GM23338 (cell line): ENCODE measurements around the gene RGS2. TPM values are rescaled to one million over a fixed set of nuclear protein-coding genes. Genes with fewer than 3 reads are reported as not detected.

Experiments
- ATAC-seq: fragments of 200-7000 bp; cut with Tn5 transposase; 3 replicates; pipeline ENCODE4 v1.9.1; 2020
- DNase-seq: peaks from one replicate; pipeline ENCODE4 v3.0.0-alpha.2; 2015; ENCODE audit warnings: low spot score
- H2AFZ ChIP-seq: fragments of 200-600 bp; sonication (generic); 2 replicates; pipeline ENCODE4 v1.8.0; 2016; ENCODE audit warnings: antibody characterized with exemption, mild to moderate bottlenecking, moderate library complexity
- H3F3A ChIP-seq: fragments of 200-600 bp; sonication (generic); replicated peaks from 2 replicates; pipeline ENCODE4 v1.8.0; 2017; ENCODE audit warnings: antibody characterized with exemption, mixed run types, low read depth
- H3K27ac ChIP-seq: fragments of 200-600 bp; sonication (generic); 2 replicates; pipeline ENCODE4 v1.6.1; 2016; ENCODE audit warnings: low read depth
- H3K27me3 ChIP-seq: fragments of 200-600 bp; sonication (generic); 2 replicates; pipeline ENCODE4 v1.8.0; 2016; ENCODE audit warnings: mild to moderate bottlenecking, mixed run types, moderate library complexity; ENCODE audit not compliant: insufficient read depth
- H3K36me3 ChIP-seq: fragments of 200-600 bp; sonication (generic); 2 replicates; pipeline ENCODE4 v1.8.0; 2016; ENCODE audit warnings: mild to moderate bottlenecking; ENCODE audit not compliant: insufficient read depth
- H3K4me1 ChIP-seq: fragments of 200-600 bp; sonication (generic); 2 replicates; pipeline ENCODE4 v1.8.0; 2016; ENCODE audit warnings: mild to moderate bottlenecking, moderate library complexity; ENCODE audit not compliant: insufficient read depth
- H3K4me2 ChIP-seq: fragments of 200-600 bp; sonication (generic); 2 replicates; pipeline ENCODE4 v1.7.1; 2017; ENCODE audit warnings: mixed run types
- H3K4me3 ChIP-seq: fragments of 200-600 bp; sonication (generic); 2 replicates; pipeline ENCODE4 v1.6.1; 2016; ENCODE audit warnings: mixed run types
- H3K79me2 ChIP-seq: fragments of 200-600 bp; sonication (generic); replicated peaks from 2 replicates; pipeline ENCODE4 v1.8.0; 2017; ENCODE audit warnings: mild to moderate bottlenecking; ENCODE audit not compliant: insufficient read depth
- H3K9me2 ChIP-seq: fragments of 200-600 bp; sonication (generic); 2 replicates; pipeline ENCODE4 v1.8.0; 2017; ENCODE audit not compliant: insufficient read depth
- H4K20me1 ChIP-seq: fragments of 200-600 bp; sonication (generic); replicated peaks from 2 replicates; pipeline ENCODE4 v1.8.0; 2017; ENCODE audit warnings: mild to moderate bottlenecking; ENCODE audit not compliant: insufficient read depth
- H3K27ac Mint-ChIP-seq: 2 replicates; pipeline ENCODE4 v1.8.0; 2020; ENCODE audit warnings: inconsistent platforms, mild to moderate bottlenecking, moderate library complexity, mixed read lengths
- H3K27me3 Mint-ChIP-seq: 3 replicates; pipeline ENCODE4 v1.8.0; 2022; ENCODE audit warnings: low read depth, mild to moderate bottlenecking, moderate library complexity, mixed read lengths, inconsistent platforms; ENCODE audit not compliant: insufficient read depth, poor library complexity
- H3K36me3 Mint-ChIP-seq: 3 replicates; pipeline ENCODE4 v1.8.0; 2021; ENCODE audit warnings: low read depth, mild to moderate bottlenecking, inconsistent platforms, moderate library complexity, mixed read lengths
- H3K4me1 Mint-ChIP-seq: 3 replicates; pipeline ENCODE4 v1.8.0; 2020; ENCODE audit warnings: mild to moderate bottlenecking, inconsistent platforms, mixed read lengths
- H3K4me3 Mint-ChIP-seq: 3 replicates; pipeline ENCODE4 v1.8.0; 2021; ENCODE audit warnings: moderate library complexity, mild to moderate bottlenecking, inconsistent platforms, mixed read lengths
- H3K9me3 Mint-ChIP-seq: 3 replicates; pipeline ENCODE4 v1.8.0; 2020; ENCODE audit warnings: moderate library complexity, mild to moderate bottlenecking, inconsistent platforms, mixed read lengths
- CREB1 ChIP-seq: fragments of 250-450 bp; sonication (Bioruptor Pico); IDR thresholded peaks from 2 replicates; pipeline ENCODE4 v1.5.0; 2020; ENCODE audit warnings: low read depth, mild to moderate bottlenecking, moderate library complexity
- EZH2 ChIP-seq: fragments of 200-600 bp; sonication (generic); IDR thresholded peaks from one replicate; pipeline ENCODE4 v1.8.0; 2017; ENCODE audit warnings: antibody characterized with exemption, mild to moderate bottlenecking, low read depth; ENCODE audit not compliant: unreplicated experiment
- EZH2phosphoT487 ChIP-seq: fragments of 200-600 bp; sonication (generic); IDR thresholded peaks from one replicate; pipeline ENCODE4 v1.8.1; 2018; ENCODE audit warnings: antibody characterized with exemption; ENCODE audit not compliant: unreplicated experiment
- JUNB ChIP-seq: IDR thresholded peaks from one replicate; pipeline ENCODE4 v1.6.1; 2016; ENCODE audit warnings: antibody characterized with exemption; ENCODE audit not compliant: unreplicated experiment
- NANOG ChIP-seq: IDR thresholded peaks from 2 replicates; pipeline ENCODE4 v1.6.1; 2016; ENCODE audit warnings: antibody characterized with exemption, borderline replicate concordance
- POLR2AphosphoS5 ChIP-seq: IDR thresholded peaks from 2 replicates; pipeline ENCODE4 v1.6.1; 2016; ENCODE audit warnings: antibody characterized with exemption, low read depth
- STAT1 ChIP-seq: IDR thresholded peaks from one replicate; pipeline ENCODE4 v1.6.1; 2016; ENCODE audit warnings: antibody characterized with exemption; ENCODE audit not compliant: unreplicated experiment
- ZNF114 ChIP-seq: fragments of 250-450 bp; sonication (Bioruptor Pico); IDR thresholded peaks from 2 replicates; pipeline ENCODE4 v1.5.0; 2020; ENCODE audit warnings: mild to moderate bottlenecking, moderate library complexity
- ZNF331 ChIP-seq: fragments of 250-450 bp; sonication (Bioruptor Pico); IDR thresholded peaks from 2 replicates; pipeline ENCODE4 v1.5.0; 2020; ENCODE audit warnings: low read depth, mild to moderate bottlenecking, moderate library complexity
- polyA plus RNA-seq: library from polyadenylated mRNA; unstranded; fragments of >200 nt; fragmentation: Nextera tagmentation; extraction: Ambion mirVana; gene quantifications from 2 replicates; pipeline ENCODE4 v1.2.1, GENCODE V29; 2016
- total RNA-seq: library from RNA; depleted of rRNA; stranded (reverse); fragments of >200 nt; shearing (Covaris generic); gene quantifications from 2 replicates; pipeline ENCODE4 v1.2.3, GENCODE V29; 2014
- TF ChIP-seq, protein P1 (sequence below), 2 experiments: fragments of 200-600 bp in 1 of 2; sonication (generic) in 1 of 2; conservative IDR thresholded peaks; 2 replicates each; pipeline versions ENCODE4 v1.5.1 to v1.6.1; 2016 to 2017; ENCODE audit warnings: antibody characterized with exemption in 2 of 2, low read depth in 2 of 2, mild to moderate bottlenecking in 2 of 2, moderate library complexity in 1 of 2
- TF ChIP-seq, protein P2 (sequence below): IDR thresholded peaks from one replicate; pipeline ENCODE4 v1.6.1; 2018; ENCODE audit warnings: antibody characterized with exemption; ENCODE audit not compliant: unreplicated experiment
- TF ChIP-seq, protein P3 (sequence below): IDR thresholded peaks from 2 replicates; pipeline ENCODE4 v1.6.1; 2016; ENCODE audit warnings: antibody characterized with exemption
- TF ChIP-seq, protein P4 (sequence below): fragments of 250-450 bp; sonication (Bioruptor Pico); IDR thresholded peaks from 2 replicates; pipeline ENCODE4 v1.5.0; 2020; ENCODE audit warnings: mild to moderate bottlenecking, moderate library complexity

Gene RGS2
- total and polyA plus RNA-seq, 2 experiments from 2014 or later, result 13.8 to 24.8 TPM

DNA sequence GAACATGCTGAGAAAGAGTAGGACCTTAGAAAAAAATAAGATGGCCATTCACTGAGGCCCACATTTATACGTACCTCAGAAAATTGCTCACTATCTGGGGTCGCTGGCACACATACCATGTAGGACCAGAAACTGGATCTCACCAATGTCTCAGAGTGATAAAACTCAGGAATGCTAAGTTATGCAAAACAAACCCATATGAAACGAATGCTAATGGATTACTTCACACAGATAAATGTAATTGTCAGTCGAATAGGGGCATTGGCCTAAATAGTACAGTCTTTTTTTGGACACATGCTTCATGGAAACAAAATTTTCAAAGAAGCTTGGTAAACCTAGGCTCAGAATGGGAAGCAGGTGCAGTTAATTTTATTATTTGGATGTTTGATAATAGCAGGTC is 32.6 kb upstream of the RGS2 start:
- Histone ChIP-seq H3K4me3 (no peak overlapping the region), H3K27me3 (no peaks in the 10 kb centered on the region), H3K79me2 (no peaks in the 10 kb centered on the region), H3F3A (no peaks in the 10 kb centered on the region), H3K36me3 (no peaks in the 10 kb centered on the region), H3K27ac (no peak overlapping the region), H3K4me2 (no peak overlapping the region), H3K9me2 (no peaks in the 10 kb centered on the region; the same call in 1 of the 2 replicates), H3K4me1 (peaks cover 5% of the 10 kb centered on the region; the same call in 1 of the 2 replicates), H2AFZ (no peak overlapping the region), H4K20me1 (no peaks in the 10 kb centered on the region)
- H3K27me3 Mint-ChIP-seq, result no peaks in the 10 kb centered on the region
- peaks cover 3% of the 10 kb centered on the region; the same call in 2 of the 3 replicates for H3K4me1 Mint-ChIP-seq
- DNase-seq (no peak), ATAC-seq (no peak)
- no peaks in the 10 kb centered on the region for H3K36me3 Mint-ChIP-seq
- TF ChIP-seq POLR2AphosphoS5, result no peak
- TF ChIP-seq NANOG, result no peak
- TF ChIP-seq, protein P1, sequence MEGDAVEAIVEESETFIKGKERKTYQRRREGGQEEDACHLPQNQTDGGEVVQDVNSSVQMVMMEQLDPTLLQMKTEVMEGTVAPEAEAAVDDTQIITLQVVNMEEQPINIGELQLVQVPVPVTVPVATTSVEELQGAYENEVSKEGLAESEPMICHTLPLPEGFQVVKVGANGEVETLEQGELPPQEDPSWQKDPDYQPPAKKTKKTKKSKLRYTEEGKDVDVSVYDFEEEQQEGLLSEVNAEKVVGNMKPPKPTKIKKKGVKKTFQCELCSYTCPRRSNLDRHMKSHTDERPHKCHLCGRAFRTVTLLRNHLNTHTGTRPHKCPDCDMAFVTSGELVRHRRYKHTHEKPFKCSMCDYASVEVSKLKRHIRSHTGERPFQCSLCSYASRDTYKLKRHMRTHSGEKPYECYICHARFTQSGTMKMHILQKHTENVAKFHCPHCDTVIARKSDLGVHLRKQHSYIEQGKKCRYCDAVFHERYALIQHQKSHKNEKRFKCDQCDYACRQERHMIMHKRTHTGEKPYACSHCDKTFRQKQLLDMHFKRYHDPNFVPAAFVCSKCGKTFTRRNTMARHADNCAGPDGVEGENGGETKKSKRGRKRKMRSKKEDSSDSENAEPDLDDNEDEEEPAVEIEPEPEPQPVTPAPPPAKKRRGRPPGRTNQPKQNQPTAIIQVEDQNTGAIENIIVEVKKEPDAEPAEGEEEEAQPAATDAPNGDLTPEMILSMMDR (conservative IDR thresholded peaks at IDR 0.05; ENCODE audit: low read depth in 2 of 2), result no peak
- no peak for TF ChIP-seq ZNF114 (CRISPR knock-in tag)
- no peak for TF ChIP-seq CREB1
- TF ChIP-seq, protein P2, sequence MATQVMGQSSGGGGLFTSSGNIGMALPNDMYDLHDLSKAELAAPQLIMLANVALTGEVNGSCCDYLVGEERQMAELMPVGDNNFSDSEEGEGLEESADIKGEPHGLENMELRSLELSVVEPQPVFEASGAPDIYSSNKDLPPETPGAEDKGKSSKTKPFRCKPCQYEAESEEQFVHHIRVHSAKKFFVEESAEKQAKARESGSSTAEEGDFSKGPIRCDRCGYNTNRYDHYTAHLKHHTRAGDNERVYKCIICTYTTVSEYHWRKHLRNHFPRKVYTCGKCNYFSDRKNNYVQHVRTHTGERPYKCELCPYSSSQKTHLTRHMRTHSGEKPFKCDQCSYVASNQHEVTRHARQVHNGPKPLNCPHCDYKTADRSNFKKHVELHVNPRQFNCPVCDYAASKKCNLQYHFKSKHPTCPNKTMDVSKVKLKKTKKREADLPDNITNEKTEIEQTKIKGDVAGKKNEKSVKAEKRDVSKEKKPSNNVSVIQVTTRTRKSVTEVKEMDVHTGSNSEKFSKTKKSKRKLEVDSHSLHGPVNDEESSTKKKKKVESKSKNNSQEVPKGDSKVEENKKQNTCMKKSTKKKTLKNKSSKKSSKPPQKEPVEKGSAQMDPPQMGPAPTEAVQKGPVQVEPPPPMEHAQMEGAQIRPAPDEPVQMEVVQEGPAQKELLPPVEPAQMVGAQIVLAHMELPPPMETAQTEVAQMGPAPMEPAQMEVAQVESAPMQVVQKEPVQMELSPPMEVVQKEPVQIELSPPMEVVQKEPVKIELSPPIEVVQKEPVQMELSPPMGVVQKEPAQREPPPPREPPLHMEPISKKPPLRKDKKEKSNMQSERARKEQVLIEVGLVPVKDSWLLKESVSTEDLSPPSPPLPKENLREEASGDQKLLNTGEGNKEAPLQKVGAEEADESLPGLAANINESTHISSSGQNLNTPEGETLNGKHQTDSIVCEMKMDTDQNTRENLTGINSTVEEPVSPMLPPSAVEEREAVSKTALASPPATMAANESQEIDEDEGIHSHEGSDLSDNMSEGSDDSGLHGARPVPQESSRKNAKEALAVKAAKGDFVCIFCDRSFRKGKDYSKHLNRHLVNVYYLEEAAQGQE, result no peak
- TF ChIP-seq EZH2, result no peak
- TF ChIP-seq, protein P3, sequence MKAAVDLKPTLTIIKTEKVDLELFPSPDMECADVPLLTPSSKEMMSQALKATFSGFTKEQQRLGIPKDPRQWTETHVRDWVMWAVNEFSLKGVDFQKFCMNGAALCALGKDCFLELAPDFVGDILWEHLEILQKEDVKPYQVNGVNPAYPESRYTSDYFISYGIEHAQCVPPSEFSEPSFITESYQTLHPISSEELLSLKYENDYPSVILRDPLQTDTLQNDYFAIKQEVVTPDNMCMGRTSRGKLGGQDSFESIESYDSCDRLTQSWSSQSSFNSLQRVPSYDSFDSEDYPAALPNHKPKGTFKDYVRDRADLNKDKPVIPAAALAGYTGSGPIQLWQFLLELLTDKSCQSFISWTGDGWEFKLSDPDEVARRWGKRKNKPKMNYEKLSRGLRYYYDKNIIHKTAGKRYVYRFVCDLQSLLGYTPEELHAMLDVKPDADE, result no peak
- TF ChIP-seq JUNB, result no peak
- TF ChIP-seq, protein P4, sequence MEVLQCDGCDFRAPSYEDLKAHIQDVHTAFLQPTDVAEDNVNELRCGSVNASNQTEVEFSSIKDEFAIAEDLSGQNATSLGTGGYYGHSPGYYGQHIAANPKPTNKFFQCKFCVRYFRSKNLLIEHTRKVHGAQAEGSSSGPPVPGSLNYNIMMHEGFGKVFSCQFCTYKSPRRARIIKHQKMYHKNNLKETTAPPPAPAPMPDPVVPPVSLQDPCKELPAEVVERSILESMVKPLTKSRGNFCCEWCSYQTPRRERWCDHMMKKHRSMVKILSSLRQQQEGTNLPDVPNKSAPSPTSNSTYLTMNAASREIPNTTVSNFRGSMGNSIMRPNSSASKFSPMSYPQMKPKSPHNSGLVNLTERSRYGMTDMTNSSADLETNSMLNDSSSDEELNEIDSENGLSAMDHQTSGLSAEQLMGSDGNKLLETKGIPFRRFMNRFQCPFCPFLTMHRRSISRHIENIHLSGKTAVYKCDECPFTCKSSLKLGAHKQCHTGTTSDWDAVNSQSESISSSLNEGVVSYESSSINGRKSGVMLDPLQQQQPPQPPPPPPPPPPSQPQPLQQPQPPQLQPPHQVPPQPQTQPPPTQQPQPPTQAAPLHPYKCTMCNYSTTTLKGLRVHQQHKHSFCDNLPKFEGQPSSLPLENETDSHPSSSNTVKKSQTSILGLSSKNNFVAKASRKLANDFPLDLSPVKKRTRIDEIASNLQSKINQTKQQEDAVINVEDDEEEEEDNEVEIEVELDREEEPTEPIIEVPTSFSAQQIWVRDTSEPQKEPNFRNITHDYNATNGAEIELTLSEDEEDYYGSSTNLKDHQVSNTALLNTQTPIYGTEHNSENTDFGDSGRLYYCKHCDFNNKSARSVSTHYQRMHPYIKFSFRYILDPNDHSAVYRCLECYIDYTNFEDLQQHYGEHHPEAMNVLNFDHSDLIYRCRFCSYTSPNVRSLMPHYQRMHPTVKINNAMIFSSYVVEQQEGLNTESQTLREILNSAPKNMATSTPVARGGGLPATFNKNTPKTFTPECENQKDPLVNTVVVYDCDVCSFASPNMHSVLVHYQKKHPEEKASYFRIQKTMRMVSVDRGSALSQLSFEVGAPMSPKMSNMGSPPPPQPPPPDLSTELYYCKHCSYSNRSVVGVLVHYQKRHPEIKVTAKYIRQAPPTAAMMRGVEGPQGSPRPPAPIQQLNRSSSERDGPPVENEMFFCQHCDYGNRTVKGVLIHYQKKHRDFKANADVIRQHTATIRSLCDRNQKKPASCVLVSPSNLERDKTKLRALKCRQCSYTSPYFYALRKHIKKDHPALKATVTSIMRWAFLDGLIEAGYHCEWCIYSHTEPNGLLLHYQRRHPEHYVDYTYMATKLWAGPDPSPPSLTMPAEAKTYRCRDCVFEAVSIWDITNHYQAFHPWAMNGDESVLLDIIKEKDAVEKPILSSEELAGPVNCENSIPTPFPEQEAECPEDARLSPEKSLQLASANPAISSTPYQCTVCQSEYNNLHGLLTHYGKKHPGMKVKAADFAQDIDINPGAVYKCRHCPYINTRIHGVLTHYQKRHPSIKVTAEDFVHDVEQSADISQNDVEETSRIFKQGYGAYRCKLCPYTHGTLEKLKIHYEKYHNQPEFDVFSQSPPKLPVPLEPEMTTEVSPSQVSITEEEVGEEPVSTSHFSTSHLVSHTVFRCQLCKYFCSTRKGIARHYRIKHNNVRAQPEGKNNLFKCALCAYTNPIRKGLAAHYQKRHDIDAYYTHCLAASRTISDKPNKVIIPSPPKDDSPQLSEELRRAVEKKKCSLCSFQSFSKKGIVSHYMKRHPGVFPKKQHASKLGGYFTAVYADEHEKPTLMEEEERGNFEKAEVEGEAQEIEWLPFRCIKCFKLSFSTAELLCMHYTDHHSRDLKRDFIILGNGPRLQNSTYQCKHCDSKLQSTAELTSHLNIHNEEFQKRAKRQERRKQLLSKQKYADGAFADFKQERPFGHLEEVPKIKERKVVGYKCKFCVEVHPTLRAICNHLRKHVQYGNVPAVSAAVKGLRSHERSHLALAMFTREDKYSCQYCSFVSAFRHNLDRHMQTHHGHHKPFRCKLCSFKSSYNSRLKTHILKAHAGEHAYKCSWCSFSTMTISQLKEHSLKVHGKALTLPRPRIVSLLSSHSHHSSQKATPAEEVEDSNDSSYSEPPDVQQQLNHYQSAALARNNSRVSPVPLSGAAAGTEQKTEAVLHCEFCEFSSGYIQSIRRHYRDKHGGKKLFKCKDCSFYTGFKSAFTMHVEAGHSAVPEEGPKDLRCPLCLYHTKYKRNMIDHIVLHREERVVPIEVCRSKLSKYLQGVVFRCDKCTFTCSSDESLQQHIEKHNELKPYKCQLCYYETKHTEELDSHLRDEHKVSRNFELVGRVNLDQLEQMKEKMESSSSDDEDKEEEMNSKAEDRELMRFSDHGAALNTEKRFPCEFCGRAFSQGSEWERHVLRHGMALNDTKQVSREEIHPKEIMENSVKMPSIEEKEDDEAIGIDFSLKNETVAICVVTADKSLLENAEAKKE, result no peak
- TF ChIP-seq STAT1, result no peak
- TF ChIP-seq EZH2phosphoT487, result no peak
- no peak for TF ChIP-seq ZNF331 (CRISPR knock-in tag)
- peaks cover 9% of the 10 kb centered on the region; the same call in 2 of the 3 replicates for H3K9me3 Mint-ChIP-seq
- H3K27ac Mint-ChIP-seq, result no peak overlapping the region
- H3K4me3 Mint-ChIP-seq, result no peak overlapping the region
